CD4-positive, alpha-beta T cell treated with Interleukin-4 for 4 hours (primary cell): Measurements from ENCODE around the gene HS1BP3.
A peak's percentile ranks its signal among the peaks of the same experiment; 100 is the strongest.

Experiments used
- DNase-seq: peaks from one replicate; pipeline ENCODE4 v3.0.0-alpha.2; 2020

HS1BP3 gene

DNA sequence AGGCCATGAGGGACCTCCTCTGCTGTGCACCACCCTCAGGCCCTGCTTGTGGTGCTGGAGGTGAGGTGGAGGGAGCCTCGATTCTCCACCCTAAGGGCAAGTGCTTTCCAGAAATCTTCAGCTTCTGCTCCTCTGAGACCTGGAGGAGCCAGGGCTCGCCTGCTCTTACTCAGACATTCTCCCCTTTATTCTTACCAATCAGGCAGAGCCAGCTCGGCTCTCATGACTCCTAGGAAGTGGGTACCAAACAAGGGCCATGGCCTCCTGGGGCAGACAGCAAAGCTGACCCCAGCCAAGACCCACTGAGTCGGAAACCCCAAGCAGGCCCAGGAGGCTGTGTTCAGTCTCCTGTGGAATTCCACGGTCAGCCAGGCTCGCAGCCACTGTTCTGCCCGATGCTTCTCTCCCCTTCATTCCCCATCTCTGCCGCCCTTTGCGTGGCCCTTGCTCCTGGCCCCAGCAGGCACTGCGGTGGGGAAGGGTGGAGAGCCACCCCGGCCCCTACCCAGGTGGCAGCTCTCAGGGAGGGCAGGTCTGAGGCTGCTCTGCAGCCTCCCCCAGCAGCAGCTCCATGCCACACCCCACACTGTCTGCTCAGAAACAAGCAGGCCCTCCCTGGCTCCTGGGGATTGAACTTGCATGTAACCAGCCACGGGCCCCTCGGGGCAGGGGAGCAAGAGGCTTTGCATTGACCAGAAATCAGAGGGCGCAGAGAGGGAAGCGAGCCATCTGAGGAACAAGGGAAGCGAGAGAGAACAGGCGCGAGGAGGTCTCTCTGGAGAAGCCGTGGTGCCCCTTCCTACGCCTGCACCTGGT is 24.0 kb downstream of the HS1BP3 start:
- DNase-seq: no peak

DNA sequence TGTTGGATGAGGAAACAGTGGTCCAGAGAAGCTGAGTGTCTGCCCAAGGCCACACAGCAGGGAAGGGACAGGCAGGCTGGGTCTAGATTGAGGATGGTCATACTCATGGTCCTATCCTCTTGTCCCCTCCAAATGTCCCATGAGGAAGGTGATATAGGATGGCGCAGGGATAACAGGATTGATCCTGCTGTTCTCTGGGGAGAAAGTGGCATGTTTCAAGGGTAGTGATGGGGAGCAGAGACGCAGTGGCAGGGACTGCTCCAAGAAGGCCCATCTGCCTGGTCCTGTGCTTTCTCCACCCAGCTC is 24.6 kb downstream of the HS1BP3 start:
- no peak for DNase-seq

DNA sequence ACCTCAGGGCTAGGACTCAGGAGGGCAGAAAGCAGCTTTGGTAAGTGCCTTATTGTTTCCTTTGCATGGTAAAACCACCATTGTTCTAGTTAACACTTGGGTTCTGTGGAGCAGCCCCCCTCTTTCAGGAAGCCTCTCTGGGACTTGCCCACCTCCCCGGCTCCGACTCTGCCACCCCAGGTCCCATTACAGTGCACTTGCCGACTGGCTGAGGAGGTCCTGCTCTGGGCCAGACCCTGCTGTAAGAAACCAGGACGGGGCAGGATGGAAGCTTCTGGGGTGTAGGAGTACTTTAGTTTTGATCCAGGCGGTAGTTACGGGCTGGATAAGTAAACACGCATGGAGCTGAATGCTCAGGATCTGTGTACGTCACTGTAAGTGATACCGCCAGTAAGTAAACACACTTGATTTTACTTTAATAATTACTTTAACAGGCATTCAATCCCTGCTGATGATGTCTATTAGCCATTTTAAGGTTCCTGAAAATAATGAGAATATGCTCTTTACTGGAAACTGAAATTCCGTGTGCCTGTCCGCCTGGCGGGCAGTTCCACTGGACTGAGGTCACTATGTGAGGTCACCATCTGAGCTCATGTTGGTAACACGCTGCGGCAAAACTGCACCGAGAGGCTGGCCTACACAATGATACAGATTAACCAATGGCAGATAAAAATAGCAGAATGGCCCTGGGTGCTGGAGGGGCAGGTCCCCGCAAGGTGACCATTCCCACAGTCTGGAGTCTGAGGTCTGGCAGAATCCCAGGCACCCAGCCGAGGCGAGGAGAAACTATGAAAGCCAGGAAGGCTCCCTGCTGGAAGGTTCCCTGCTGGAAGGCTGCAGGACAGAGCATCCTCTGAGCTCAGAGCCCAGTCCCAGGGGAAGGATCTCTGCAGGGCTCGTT is 25.2 kb downstream of the HS1BP3 start:
- DNase-seq: no peak

DNA sequence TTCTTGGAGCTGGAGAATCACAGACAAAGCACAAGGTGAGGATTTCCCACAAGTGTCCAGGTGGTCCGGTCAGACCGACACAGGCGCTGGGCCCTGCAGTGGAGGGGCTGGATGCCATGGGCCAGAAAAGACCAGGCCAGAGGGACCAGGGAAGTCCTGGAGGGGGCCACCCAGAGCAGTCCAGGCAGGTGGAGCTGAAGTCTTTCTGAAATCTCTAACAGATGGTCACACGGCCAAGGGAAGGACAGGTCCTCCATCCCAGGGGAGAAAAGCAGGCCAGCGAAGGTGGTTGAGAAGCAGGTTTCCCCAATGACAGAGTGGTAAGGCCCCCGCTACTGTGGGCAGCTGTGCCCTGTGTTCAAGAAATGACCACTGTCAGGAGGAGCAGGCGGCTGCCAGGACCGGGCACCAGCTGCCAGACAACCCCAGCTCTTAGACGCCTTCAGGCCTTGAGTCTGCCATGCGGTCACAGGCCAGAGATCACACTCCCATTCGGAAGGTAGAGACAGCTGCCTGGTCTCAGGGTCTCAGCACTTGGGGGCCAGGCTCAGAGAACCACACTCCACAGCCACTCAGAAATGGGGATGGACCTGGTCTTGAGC is 25.9 kb downstream of the HS1BP3 start:
- DNase-seq: no peak

DNA sequence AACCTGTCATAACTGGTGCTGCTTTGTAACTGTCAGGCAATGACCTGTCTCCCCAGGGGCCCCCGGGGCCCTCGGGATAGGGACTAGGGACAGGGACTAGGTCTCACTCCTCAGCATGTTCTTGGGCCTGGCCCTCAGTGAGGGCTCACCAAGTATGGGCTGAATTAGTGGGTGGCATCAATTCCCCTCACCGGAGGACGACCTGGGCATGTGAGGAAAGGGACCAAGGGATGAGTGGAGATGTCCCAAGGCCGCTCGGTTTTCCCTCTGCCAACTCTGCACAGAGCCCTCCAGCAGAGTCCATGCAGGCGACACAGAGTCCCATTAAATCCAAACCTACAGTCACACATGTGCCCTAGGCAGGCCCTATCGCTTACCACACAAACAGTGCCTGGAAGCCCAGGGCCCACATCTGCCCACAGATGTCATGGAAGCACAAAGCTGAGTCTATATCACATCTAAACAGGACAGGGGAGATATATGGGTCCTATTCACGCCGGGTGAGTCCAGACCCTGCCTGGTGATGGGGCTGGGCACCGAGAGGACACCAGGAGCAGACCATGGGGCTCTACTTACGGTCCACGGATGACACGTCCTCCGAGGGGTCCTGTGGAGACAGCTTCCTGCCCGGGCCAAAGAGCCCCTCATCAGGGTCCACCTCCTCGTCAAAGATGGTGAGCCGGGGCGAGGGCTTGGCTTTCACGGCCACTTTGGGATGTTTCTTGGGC is 26.6 kb downstream of the HS1BP3 start:
- DNase-seq: no peak

- no peak for DNase-seq
Observed at GRCh38 chr2:20623741-20624155, 27.1 kb downstream of the HS1BP3 start.

DNA sequence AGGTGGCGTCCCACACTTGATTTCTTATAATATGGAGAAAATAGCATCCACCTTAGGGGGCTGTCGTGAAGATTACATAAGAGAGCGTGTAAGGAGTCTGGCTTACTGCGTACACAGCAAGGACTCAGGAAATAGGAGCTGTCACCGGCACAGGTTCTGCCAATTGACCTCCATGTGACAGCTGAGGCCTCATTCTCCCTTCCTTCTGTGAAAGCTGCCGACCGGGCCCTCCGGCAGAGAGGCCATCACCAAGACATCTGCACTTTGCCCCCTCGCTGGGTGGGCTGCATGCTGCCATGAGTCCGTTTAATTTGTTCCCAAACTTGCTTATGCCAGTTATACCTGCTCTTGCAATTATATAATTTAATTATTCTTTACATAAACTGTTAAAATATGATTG is 27.7 kb downstream of the HS1BP3 start:
- no peak for DNase-seq

- DNase-seq: no peak
Observed at GRCh38 chr2:20622731-20623130, 28.2 kb downstream of the HS1BP3 start.

DNA sequence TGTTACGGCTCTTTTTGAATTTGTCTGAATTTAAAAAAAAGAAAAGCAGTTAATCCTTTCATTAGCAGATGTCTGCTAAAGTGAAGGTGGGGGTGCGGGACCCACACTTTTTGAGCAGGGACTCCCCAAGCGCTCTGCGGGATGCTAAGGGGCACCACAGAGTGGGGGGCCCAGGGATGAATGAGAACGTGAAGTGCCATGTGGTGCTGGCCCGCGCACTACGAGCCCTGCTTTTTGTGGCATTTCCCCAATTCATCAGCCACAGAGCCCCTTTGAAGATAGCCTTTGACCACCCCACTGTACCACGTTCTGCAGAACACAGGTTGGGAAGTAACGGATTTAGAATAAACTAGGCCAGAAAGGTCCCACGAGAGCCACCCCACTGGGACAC is 28.6 kb downstream of the HS1BP3 start:
- DNase-seq: no peak

DNA sequence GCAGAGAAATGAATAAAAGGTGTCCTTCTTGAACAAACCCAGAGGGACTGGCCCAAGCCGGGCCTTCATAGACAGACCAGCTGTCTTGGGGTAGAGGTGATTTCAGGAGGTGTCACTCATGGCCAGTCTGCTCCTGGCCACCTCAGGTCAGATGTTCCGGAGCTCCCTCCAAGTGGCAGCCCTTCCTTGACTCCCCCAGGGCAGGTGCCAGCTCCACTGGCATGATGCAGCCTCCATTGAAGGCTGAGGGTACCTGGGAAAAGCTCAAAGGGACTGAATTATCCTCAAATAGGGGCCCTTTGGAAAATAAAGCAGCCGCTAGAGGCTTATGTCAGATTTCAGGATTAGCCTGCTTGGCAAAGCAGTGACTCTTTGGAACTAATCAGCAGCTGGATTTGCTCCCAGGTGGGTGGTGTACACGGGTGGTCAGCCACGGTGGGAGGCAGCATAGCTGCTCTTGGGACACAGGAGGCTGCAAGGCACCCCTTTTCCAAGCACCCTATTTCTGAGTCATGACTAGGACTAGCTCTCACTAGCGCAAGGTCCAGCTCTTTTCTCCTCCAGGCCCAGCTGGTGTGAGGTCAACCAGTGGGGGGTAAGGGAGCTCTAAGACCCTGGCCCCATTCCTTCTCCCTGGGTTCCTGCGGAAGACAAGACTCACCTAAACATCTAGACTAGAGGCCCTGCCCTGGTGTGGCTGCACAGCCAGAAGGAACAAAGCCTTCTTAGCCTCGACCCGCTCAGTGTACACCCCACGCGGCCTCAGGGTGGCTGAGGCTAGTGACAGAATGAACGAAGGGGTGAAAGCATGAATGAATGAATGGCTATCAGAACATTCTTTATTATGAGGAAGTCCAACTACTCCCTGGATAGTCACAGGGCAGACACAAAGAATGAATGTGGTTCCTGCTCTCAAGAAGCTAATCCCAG is 29.3 kb downstream of the HS1BP3 start:
- no peak for DNase-seq

DNA sequence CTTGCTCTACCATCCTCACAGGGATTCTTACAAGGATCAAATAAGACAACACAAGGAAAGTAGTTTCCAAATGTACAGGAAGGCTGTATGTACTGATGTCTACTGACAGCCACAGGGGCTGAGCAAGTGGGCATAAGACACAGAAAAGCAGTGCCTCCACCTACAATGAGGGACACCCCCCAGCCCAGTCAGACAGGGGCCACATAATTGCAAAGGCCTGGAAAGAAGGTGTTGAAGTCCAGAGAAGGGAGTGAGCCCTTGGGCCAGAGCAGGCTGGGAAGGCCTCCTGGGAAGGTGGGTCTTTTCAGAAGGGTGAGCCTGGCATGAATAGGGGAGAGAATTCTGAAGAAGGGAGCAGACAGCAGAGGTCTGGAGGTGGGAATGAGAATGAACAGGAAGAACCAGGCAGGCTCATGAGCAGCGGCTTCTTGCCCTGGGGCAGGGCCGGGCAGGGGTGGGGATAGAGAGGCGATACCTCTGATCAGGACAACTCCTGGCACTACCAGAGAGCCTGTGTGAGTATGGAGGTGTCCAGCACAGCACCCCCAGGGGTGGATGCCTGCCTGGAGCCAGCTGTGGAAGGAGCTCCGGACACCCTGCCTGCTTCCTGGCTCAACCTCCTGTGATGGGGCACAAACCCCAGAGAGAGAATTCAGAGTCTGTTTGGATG is 30.1 kb downstream of the HS1BP3 start:
- DNase-seq: no peak

DNA sequence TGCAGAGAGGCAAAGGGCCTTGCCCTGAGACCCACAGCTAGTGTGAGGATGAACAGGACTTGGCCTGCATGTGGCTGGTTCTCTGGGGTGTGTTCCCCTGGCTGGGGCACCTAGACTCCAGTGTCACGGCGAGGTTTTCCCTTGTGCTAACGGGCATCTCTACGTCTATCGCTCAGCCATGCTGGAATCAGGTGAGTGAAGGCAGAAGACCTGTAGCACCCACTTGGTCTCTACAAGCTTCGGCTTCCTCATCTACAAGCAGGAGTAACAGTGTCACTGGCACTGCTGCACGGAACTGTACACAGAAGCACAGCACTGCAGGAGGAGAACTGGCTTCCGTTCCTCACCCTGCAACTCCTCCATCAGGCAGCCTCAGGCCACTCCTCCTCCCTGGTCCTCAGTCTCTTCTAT is 30.6 kb downstream of the HS1BP3 start:
- DNase-seq: no peak

DNA sequence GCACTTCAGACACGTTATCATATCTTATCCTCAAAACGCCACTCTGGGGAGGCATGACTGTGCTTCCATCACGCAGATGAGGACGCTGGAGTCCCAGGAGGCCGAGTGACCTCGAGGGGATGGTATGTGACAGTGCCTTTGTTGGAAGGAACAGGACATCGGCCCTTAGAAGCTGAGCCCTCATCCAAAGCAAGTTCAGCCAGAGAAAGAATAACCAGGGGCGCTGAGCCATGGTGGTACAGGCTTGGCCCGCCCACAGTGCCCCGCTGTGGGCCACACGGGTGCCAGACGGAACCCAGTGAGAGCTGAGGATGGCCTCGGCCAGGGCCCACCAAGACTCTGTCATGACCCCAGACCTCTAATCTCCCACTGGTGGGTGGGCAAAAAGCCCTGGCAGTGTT is 31.3 kb downstream of the HS1BP3 start:
- no peak for DNase-seq

- DNase-seq: no peak
Observed at GRCh38 chr2:20618886-20619521, 31.9 kb downstream of the HS1BP3 start.

DNA sequence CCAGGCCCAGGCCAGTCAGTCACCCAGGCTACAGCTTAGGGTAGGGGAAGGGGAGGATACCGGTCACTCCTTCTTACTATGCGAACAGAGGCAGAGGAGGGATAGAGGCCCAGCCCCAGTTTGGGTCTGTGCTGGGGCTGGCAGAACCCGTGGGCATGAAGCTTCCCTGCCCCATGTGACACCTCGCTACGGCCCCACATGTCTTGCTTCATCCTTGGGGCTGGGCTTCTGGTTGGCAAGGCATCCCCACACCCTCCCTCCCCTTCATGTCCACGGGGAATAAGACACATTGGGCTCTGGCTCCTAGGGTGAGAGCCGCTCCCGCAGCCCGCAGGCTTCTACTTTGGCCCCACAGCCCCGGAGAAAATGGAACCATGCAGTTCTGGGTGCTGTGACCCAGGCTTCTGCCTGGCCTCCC is 32.4 kb downstream of the HS1BP3 start:
- DNase-seq: no peak

DNA sequence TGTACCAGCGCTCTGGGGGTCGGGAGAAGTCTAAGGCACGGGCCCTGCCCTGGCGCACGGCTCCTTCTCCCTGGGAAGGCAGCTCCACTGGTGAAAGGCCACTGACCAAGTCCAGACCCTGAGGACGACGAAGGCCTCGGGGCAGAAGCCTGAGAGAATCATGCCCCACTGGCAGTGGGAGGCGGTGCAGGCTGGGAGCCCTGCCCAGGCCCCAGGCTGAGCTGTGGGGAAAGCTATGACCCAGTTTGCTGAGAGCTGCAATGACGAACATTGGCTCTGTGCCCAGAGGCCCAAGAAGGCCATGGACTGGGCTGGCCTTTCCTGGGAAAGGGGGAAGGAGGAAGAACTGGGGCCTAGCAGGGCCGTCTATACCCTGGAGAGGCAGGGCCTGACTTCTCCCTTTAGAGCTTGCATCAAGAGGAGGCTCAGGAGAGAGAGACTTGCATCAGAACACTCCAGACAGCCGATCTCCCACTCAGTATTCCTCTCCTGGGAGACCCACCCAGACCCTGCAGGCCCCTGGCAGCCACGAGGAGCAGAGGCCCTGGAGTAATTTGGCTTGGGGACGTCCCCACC is 32.9 kb downstream of the HS1BP3 start:
- peak; percentile 2 for DNase-seq

DNA sequence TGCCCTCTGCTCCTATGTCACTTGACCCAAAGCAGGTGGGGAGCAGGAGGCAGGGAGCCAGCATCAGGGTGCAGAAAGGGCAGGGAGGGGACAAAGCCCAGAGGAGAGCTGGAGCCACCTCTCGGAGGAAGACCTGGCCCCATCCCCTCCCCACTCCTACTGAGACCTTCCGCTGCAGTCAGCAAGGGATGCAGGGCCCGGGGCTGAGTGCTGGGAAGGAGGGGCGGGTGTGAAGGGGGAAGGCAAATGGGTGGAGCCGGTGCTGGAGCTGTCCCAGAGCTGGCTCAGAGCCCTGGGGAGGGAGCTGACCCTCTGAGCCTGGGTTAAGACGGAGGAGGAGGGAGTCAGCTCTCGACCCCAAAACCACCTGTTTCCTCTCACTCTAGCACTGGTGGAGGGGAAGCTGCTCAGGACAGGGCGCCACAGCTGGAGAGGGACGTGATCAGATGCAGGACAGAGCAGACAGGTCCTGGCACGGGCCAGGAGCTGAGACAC is 33.8 kb downstream of the HS1BP3 start:
- DNase-seq: no peak

DNA sequence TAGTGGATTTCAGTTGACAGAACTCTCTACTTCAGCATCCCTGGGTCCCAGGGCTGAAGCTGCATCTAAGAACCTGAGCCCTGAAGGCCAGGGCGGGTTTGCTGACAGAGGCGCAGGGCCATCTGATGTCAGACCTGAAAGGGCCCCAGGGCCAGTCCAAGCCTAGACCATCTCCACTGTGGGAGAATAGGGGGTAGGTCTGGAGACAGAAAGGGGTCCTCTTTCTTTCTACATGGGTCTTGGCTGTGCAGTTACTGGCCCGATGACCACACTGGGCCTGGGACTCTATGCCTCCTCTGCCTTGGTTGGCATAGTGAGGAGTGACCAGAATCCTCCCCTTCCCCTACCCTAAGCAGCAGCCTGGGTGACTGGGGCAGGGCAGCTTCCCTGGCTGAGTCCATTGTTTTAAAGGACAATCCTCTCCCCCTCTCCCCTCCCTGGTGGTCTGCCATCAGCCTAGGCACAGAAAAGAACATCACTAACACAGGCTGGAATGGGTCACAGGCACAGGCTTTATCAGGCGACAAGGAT is 34.5 kb downstream of the HS1BP3 start:
- DNase-seq: no peak

DNA sequence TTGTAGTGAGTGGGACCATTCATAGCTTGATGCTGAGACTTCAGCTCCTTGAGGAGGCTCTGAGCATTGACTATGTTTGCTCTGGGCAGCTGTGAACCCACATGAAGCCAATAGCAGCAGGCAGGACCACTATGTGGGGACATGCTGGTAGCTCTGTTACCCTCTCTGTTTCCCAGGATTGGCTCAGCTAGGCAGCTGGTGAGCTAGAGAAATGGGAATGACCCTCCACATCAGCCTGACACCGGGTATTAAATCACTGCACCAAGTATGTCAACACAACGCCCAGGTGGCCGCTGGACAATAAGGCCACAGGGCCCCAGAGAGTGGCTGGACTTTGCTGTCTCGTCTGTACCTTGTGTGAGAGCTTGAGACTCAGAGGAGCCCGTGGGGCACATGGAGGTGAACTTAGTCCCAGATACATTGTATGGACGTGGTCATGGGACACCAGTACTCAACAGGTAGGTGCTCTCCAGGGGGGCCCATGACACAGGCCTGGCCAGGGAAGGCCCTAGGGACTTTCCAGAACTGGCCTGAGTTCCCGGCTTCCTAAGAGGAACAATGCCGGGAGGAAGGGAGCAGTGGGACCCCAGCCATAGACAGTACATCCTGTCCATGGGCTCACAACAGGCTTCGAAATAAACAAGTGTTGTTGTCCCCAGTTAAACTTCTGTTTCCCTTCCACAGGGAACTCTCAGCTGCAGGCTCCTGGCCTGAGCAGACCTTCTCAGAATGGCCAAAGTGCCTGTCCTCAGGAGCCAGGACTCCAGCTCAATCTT is 35.2 kb downstream of the HS1BP3 start:
- DNase-seq: no peak
